Endodermal cell (in vitro differentiated cells): ENCODE results near the gene MYL6. TPM values are rescaled to one million over a fixed set of nuclear protein-coding genes. Genes with fewer than 3 reads are reported as not detected.

Experiments used
- DNase-seq: peaks from one replicate; pipeline ENCODE4 v3.0.0-alpha.2; 2017
- H3K27ac ChIP-seq: 2 replicates; pipeline ENCODE4 v1.5.1; 2013; ENCODE audit warnings: mild to moderate bottlenecking, low read depth, low read length, moderate library complexity
- H3K27me3 ChIP-seq: 2 replicates; pipeline ENCODE4 v1.6.1; 2013; ENCODE audit warnings: mild to moderate bottlenecking, low read length, moderate library complexity; ENCODE audit not compliant: insufficient read depth, control insufficient read depth, poor library complexity, severe bottlenecking
- H3K36me3 ChIP-seq: 2 replicates; pipeline ENCODE4 v1.7.0; 2013; ENCODE audit warnings: mild to moderate bottlenecking, low read length, moderate library complexity; ENCODE audit not compliant: control insufficient read depth, insufficient read depth
- H3K4me1 ChIP-seq: one replicate; pipeline ENCODE4 v1.7.0; 2013; ENCODE audit warnings: low read length; ENCODE audit not compliant: control insufficient read depth, insufficient read depth
- H3K4me3 ChIP-seq: 2 replicates; pipeline ENCODE4 v1.5.1; 2013; ENCODE audit warnings: mild to moderate bottlenecking, low read length, moderate library complexity
- H3K9ac ChIP-seq: 2 replicates; pipeline ENCODE4 v1.6.1; 2013; ENCODE audit warnings: mild to moderate bottlenecking, low read length, moderate library complexity; ENCODE audit not compliant: poor library complexity, severe bottlenecking; ENCODE audit errors: extremely low read depth
- H3K9me3 ChIP-seq: 2 replicates; pipeline ENCODE4 v1.6.1; 2013; ENCODE audit warnings: mild to moderate bottlenecking, low read length, moderate library complexity; ENCODE audit not compliant: control insufficient read depth
- H3K27ac Mint-ChIP-seq: 2 replicates; pipeline ENCODE4 v1.8.0; 2020; ENCODE audit warnings: mixed read lengths
- H3K27me3 Mint-ChIP-seq: 2 replicates; pipeline ENCODE4 v1.8.0; 2021; ENCODE audit warnings: mild to moderate bottlenecking, mixed read lengths; ENCODE audit not compliant: insufficient read depth
- H3K36me3 Mint-ChIP-seq: 2 replicates; pipeline ENCODE4 v1.8.0; 2020; ENCODE audit warnings: low read depth, mixed read lengths
- H3K4me1 Mint-ChIP-seq: 2 replicates; pipeline ENCODE4 v1.8.0; 2020; ENCODE audit warnings: mixed read lengths
- H3K4me3 Mint-ChIP-seq: 2 replicates; pipeline ENCODE4 v1.8.0; 2020; ENCODE audit warnings: mild to moderate bottlenecking, moderate library complexity, mixed read lengths
- H3K9me3 Mint-ChIP-seq: 2 replicates; pipeline ENCODE4 v1.8.0; 2020; ENCODE audit warnings: mild to moderate bottlenecking, mixed read lengths
- WGBS, 2 experiments: methylation state at CpG; one replicate each; pipeline versions ENCODE4 v1.1.5 to v1.1.7; 2013; ENCODE audit warnings: missing lambda C conversion rate in 2 of 2, mixed read lengths in 1 of 2; ENCODE audit not compliant: insufficient coverage in 1 of 2, insufficient read length in 1 of 2; 5-methylcytosine and 5-hydroxymethylcytosine counted together
- total RNA-seq, 2 donors: library from RNA; stranded (reverse); fragmentation: NEBNext Ultra II Directional in 1 of 2; extraction: Animal tissue kit (Norgen Biotek cat#: 25700) in 1 of 2; gene quantifications; 2 replicates in 1 of 2; 3 replicates in 1 of 2; pipeline ENCODE4 v1.2.1, GENCODE V29; 2021
- TF ChIP-seq, protein P1 (sequence below): fragments of 200-600 bp; sonication (generic); conservative IDR thresholded peaks from 2 replicates; pipeline ENCODE4 v1.5.0; 2021; ENCODE audit warnings: antibody characterized with exemption, mild to moderate bottlenecking

Gene MYL6
- total RNA-seq, 2 donors from 2014 or later: 1,640 to 1,647 TPM

DNA sequence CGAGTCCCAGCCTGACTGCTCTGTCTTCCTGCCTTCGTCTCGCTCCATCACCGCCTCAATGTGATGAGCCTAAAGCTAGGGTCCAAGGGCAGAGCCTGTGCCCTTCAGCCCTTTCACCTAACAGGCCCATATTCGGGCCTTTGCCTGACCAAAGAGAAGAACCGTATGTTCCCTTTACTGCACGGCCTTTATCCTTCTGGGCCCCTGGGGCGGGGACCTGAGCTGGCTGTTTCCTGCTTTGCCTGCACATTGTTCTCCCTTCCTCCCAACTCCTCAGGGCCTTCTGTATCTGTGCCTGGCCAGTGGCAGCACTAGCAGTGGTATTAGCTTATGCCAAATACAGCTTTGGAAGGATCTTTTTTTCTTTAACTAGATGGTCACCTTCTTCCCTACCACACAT lies 14.3 kb upstream of the MYL6 start:
- H3K27ac ChIP-seq: no peak overlapping the region
- H3K9me3 ChIP-seq: no peaks in the 10 kb centered on the region
- TF ChIP-seq, protein P1, sequence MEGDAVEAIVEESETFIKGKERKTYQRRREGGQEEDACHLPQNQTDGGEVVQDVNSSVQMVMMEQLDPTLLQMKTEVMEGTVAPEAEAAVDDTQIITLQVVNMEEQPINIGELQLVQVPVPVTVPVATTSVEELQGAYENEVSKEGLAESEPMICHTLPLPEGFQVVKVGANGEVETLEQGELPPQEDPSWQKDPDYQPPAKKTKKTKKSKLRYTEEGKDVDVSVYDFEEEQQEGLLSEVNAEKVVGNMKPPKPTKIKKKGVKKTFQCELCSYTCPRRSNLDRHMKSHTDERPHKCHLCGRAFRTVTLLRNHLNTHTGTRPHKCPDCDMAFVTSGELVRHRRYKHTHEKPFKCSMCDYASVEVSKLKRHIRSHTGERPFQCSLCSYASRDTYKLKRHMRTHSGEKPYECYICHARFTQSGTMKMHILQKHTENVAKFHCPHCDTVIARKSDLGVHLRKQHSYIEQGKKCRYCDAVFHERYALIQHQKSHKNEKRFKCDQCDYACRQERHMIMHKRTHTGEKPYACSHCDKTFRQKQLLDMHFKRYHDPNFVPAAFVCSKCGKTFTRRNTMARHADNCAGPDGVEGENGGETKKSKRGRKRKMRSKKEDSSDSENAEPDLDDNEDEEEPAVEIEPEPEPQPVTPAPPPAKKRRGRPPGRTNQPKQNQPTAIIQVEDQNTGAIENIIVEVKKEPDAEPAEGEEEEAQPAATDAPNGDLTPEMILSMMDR: no peak
- no peak overlapping the region for H3K27ac Mint-ChIP-seq
- WGBS, 2 experiments: 93 to 94% methylated on average over 4 to 8 of the region's 8 CpGs
- peaks cover under 1% of the 10 kb centered on the region for H3K9me3 Mint-ChIP-seq
- H3K36me3 ChIP-seq: peaks cover 59% of the 10 kb centered on the region
- H3K4me3 ChIP-seq: no peak overlapping the region
- H3K9ac ChIP-seq: no peak overlapping the region
- DNase-seq: no peak
- H3K4me1 Mint-ChIP-seq: no peaks in the 10 kb centered on the region
- H3K4me3 Mint-ChIP-seq: no peak overlapping the region
- H3K27me3 Mint-ChIP-seq: no peaks in the 10 kb centered on the region
- H3K36me3 Mint-ChIP-seq: peaks cover 61% of the 10 kb centered on the region
- H3K27me3 ChIP-seq: no peaks in the 10 kb centered on the region
- H3K4me1 ChIP-seq: no peaks in the 10 kb centered on the region

DNA sequence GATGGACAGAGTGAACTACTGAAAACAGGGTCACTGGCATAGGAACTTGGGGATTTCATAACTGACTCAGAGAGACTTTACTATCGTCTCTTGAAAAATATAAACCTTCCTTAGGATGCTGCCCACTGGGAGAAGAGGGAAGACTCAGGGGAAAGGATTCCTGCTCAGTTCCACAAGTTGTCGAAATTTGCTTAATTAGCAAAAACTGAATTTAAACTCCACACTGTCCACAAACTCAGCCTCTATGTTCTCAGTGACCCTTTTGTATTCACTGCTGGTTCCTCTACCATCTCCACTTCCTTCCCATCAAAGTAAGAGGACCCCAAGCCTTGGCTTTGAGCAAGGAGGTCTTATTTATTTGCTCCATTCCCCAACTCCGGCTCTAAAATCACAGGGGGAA lies 12.9 kb upstream of the MYL6 start:
- Histone ChIP-seq H3K36me3 (peaks cover 46% of the 10 kb centered on the region), H3K27ac (no peak overlapping the region), H3K9me3 (no peaks in the 10 kb centered on the region), H3K4me1 (no peaks in the 10 kb centered on the region), H3K27me3 (no peaks in the 10 kb centered on the region), H3K4me3 (no peak overlapping the region), H3K9ac (no peak overlapping the region)
- H3K9me3 Mint-ChIP-seq: no peaks in the 10 kb centered on the region
- H3K27me3 Mint-ChIP-seq: no peaks in the 10 kb centered on the region
- H3K4me3 Mint-ChIP-seq: no peak overlapping the region
- H3K36me3 Mint-ChIP-seq: peaks cover 47% of the 10 kb centered on the region
- 95 to 100% methylated on average over 3 of the region's 3 CpGs for WGBS, 2 experiments
- TF ChIP-seq, protein P1: no peak
- no peak for DNase-seq
- H3K4me1 Mint-ChIP-seq: no peaks in the 10 kb centered on the region
- H3K27ac Mint-ChIP-seq: no peak overlapping the region

DNA sequence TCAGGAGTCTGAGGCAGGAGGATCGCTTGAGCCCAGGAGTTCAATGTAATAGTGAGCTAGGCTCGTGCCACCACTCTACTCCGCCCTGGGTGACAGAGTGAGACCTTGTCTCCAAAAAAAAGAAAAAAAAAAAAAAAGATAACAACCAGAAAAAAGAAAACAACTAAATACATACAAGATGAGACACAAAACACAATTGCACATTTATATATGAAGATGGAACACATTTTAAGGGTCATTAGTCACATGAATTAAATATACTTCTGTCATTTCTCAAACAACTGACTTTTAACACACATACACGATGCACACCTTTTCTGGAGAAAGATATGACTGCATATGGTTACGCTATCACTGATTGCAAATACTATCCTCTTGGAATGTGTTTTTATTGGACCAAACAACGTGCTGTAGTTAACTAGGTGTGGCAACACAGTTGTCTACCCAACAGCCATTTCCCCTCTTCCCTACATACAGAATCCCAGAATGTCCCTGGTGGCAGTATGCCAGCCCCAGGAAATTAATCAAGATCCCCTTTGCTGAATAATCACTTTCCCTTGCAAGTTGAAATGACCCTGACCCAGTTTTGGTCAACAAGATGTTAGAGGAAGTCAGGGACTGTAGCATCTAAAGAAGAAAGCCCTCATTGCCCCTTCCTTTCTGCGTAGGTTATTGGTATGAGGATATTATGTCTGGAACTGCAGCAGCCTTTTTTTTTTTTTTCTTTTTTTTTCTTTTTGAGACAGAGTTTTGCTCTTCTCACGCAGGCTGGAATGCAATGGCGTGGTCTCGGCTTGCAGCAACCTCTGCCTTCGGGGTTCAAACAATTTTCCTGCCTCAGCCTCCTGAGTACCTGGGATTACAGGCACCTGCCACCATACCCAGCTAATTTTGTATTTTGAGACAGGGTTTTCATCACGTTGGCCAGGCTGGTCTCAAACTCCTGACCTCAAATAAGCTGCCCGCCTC lies 11.4 kb upstream of the MYL6 start:
- 91 to 95% methylated on average over 11 of the region's 13 CpGs for WGBS, 2 experiments
- Histone ChIP-seq H3K4me1 (no peaks in the 10 kb centered on the region), H3K9me3 (no peaks in the 10 kb centered on the region), H3K36me3 (peaks cover 37% of the 10 kb centered on the region), H3K27ac (no peak overlapping the region), H3K9ac (no peak overlapping the region), H3K4me3 (no peak overlapping the region), H3K27me3 (no peaks in the 10 kb centered on the region)
- Mint-ChIP-seq H3K27me3 (no peaks in the 10 kb centered on the region), H3K4me1 (peaks cover 5% of the 10 kb centered on the region), H3K27ac (no peak overlapping the region), H3K4me3 (no peak overlapping the region), H3K36me3 (peaks cover 36% of the 10 kb centered on the region), H3K9me3 (no peaks in the 10 kb centered on the region)
- DNase-seq: no peak
- TF ChIP-seq, protein P1: no peak
